ENCODE results near the gene SLC11A2. TPM values are rescaled to one million over a fixed set of nuclear protein-coding genes. Genes with fewer than 3 reads are reported as not detected.

The SLC11A2 gene
- total RNA-seq, 1 experiment from 2014 or later = 47.9 TPM

DNA sequence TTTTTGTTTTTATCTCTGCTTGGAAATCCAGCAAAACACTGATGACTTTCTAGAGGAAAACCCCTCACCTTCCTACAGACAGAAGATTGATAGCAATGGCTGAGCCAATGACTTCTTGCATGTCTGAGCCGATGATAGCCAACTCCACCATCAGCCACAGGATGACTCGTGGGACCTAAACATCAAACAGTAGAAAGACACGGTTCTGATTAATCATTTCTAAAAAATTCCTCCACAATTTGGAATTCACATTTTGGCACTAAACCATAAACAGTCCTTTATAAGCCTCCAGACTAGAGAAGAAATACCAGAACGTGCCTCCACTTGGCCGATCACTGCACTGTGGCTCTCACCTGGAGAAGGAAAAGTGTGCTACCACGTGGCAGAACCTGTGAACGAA is 25.9 kb downstream of the SLC11A2 start:
- Histone ChIP-seq H3K4me1 (ENCODE audit: insufficient read depth, low read length) (peaks cover 3% of the 10 kb centered on the region; the same call in 1 of the 2 replicates), H2BK120ac (ENCODE audit: low read depth, low read length, poor library complexity, severe bottlenecking) (no peak overlapping the region), H2BK20ac (ENCODE audit: low read depth, low read length, poor library complexity, severe bottlenecking) (no peak overlapping the region), H4K8ac (replicated peaks; ENCODE audit: insufficient read length, low read depth, low read length) (no peak overlapping the region), H3K18ac (ENCODE audit: insufficient read length, low read depth, low read length) (no peak overlapping the region), H4K91ac (ENCODE audit: insufficient read length, low read depth, low read length) (no peak overlapping the region), H3K79me1 (ENCODE audit: insufficient read depth, low read depth, low read length, poor library complexity, severe bottlenecking) (no peaks in the 10 kb centered on the region), H3K9ac (ENCODE audit: extremely low read depth, insufficient read length, low read length) (no peak overlapping the region), H3K9me3 (ENCODE audit: control insufficient read depth, low read depth, low read length) (no peaks in the 10 kb centered on the region), H2BK5ac (ENCODE audit: insufficient read length, low read length) (no peak overlapping the region), H4K20me1 (ENCODE audit: control insufficient read depth, insufficient read depth, insufficient read length) (no peaks in the 10 kb centered on the region), H2AFZ (ENCODE audit: low read length) (no peak overlapping the region), H3K56ac (ENCODE audit: insufficient read length, low read depth, low read length) (no peak overlapping the region), H3K23ac (ENCODE audit: insufficient read length, low read depth, low read length) (no peak overlapping the region), H2BK15ac (ENCODE audit: low read depth, low read length) (no peak overlapping the region), H2AK5ac (ENCODE audit: insufficient read length, low read length) (no peak overlapping the region), H3K23me2 (ENCODE audit: insufficient read length, low read depth, low read length, poor library complexity, severe bottlenecking) (no peaks in the 10 kb centered on the region), H3T11ph (ENCODE audit: low read length) (no peak overlapping the region), H3K4me2 (ENCODE audit: insufficient read depth, insufficient read length, low read length) (no peak overlapping the region), H3K79me2 (ENCODE audit: insufficient read depth, low read length) (no peaks in the 10 kb centered on the region), H2BK12ac (ENCODE audit: insufficient read length, low read depth, low read length) (no peak overlapping the region), H3K14ac (ENCODE audit: insufficient read depth, low read length) (no peak overlapping the region), H3K4ac (ENCODE audit: low read depth, low read length) (no peak overlapping the region), H4K5ac (ENCODE audit: insufficient read length, low read depth, low read length) (no peak overlapping the region), H3K27me3 (ENCODE audit: insufficient read depth, low read length) (no peaks in the 10 kb centered on the region), H3K27ac (ENCODE audit: insufficient read length, low read depth, low read length) (no peak overlapping the region)
- Mint-ChIP-seq H3K4me1 (peaks cover 6 to 8% of the 10 kb centered on the region in 2 experiments), H3K9me3 (no peaks in the 10 kb centered on the region), H3K4me3 (no peak overlapping the region), H3K36me3 (ENCODE audit: insufficient read depth in 1 of 3, low read depth in 3 of 3) (peaks cover 34 to 59% (median 50%) of the 10 kb centered on the region in 3 experiments; a peak in 6 of 7 replicates), H3K27me3 (ENCODE audit: low read depth) (no peaks in the 10 kb centered on the region), H3K27ac (no peak overlapping the region)
- no peak for DNase-seq
- TF ChIP-seq CTCF (conservative IDR thresholded peaks at IDR 0.05) = no peak
- WGBS (ENCODE audit: extremely low coverage, insufficient read length, low lambda C conversion rate) = no CpG with 5 or more reads among the region's 7 CpGs

Data from H9 (cell line).